Measurements from ENCODE around the gene TGFBRAP1. TPM values are rescaled to one million over a fixed set of nuclear protein-coding genes. Genes with fewer than 3 reads are reported as not detected.

TGFBRAP1 gene
- total and polyA plus RNA-seq, 7 donors, result 4.8 to 24.6 (median 17.4) TPM

DNA sequence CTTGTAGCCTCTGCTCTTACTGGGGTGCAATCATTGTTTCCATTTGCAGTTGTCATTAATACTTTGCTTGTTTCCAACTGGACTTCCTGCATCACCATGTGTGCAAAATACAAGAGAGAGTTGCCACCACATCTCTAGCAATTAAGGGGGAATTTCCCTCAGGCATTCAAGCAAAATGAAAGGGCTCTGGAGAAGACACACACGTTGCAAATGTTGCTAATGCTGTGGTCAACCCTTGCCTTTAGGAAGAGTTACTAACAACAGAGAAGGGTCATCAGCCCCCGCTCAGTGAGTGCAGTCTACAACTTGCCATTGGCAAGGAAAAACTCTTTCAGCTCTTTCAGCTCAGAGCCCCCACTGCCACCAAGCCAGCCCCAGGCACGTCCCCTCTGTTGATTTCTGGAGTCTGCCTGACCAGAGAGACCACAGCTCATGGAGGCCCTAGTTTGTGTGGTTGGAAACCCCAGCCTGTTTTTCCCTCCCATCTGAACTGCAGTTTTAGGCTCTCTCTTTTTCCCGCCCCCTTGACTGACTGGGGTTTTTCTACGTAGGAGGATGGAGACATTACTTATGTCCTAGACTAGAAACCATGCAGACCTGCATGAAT, 113.8 kb downstream of the TGFBRAP1 start:
- WGBS, 2 donors, result 67 to 68% methylated on average over 5 of the region's 5 CpGs
- no peaks in the 10 kb centered on the region for H3K36me3 ChIP-seq
- H3K9me3 ChIP-seq, result no peaks in the 10 kb centered on the region
- TF ChIP-seq POLR2AphosphoS5 (IDR thresholded peaks at IDR 0.05) (no peak), POLR2A (IDR thresholded peaks at IDR 0.05) (no peak), EP300 (IDR thresholded peaks at IDR 0.05) (no peak)
- TF ChIP-seq, protein P1, sequence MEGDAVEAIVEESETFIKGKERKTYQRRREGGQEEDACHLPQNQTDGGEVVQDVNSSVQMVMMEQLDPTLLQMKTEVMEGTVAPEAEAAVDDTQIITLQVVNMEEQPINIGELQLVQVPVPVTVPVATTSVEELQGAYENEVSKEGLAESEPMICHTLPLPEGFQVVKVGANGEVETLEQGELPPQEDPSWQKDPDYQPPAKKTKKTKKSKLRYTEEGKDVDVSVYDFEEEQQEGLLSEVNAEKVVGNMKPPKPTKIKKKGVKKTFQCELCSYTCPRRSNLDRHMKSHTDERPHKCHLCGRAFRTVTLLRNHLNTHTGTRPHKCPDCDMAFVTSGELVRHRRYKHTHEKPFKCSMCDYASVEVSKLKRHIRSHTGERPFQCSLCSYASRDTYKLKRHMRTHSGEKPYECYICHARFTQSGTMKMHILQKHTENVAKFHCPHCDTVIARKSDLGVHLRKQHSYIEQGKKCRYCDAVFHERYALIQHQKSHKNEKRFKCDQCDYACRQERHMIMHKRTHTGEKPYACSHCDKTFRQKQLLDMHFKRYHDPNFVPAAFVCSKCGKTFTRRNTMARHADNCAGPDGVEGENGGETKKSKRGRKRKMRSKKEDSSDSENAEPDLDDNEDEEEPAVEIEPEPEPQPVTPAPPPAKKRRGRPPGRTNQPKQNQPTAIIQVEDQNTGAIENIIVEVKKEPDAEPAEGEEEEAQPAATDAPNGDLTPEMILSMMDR (IDR thresholded peaks at IDR 0.05), result no peak
- no peaks in the 10 kb centered on the region for H3K27me3 ChIP-seq
- H3K4me1 ChIP-seq, result no peaks in the 10 kb centered on the region
- intact Hi-C loops (cut with DNase I), result no loop called here
- H3K27ac ChIP-seq, result no peak overlapping the region
- DNase-seq, result no peak
- no peak overlapping the region for H3K4me3 ChIP-seq

Other genes with a start within 250 kb of the TGFBRAP1 start
- gene GPR45, start 88.0 kb downstream of the TGFBRAP1 start, total RNA-seq, result not detected
- not detected for gene GPR45, start 88.0 kb downstream of the TGFBRAP1 start, polyA plus RNA-seq
- gene C2orf49, start 7.8 kb upstream of the TGFBRAP1 start, total RNA-seq, result 10 to 100 TPM; 15.7 to 22.5 (median 16.0) TPM
- 10 to 100 TPM in 1 of 3 donors, 1 to 10 TPM in 2; 8.3 to 10.9 (median 8.4) TPM for gene C2orf49, start 7.8 kb upstream of the TGFBRAP1 start, polyA plus RNA-seq
- 100 to 1,000 TPM in 1 of 4 donors, 10 to 100 TPM in 3; 62.0 to 123 (median 77.6) TPM for gene FHL2, start 69.3 kb upstream of the TGFBRAP1 start, total RNA-seq
- 100 to 1,000 TPM in 2 of 3 donors, 10 to 100 TPM in 1; 98.8 to 210 (median 123) TPM for gene FHL2, start 69.3 kb upstream of the TGFBRAP1 start, polyA plus RNA-seq